ENCODE data around the gene KRT13. TPM values are rescaled to one million over a fixed set of nuclear protein-coding genes. Genes with fewer than 3 reads are reported as not detected.

The KRT13 gene
- total RNA-seq, 4 donors from 2014 or later: 20.7 to 1,501 (median 80.1) TPM

- Histone ChIP-seq H3K27ac (no peak overlapping the region), H3K4me3 (no peak overlapping the region), H3K4me1 (peaks cover 0 to 8% (median 0%) of the 10 kb centered on the region in 3 donors), H3K36me3 (no peaks in the 10 kb centered on the region), H3K27me3 (no peaks in the 10 kb centered on the region), H3K9me3 (no peaks in the 10 kb centered on the region)
- no peak for ATAC-seq
- 27 to 32% methylated on average over 4 to 6 of the region's 8 CpGs for WGBS, 2 donors (ENCODE audit: low coverage in 1 of 2)
- TF ChIP-seq EP300 (IDR thresholded peaks at IDR 0.05) (no peak), POLR2A (IDR thresholded peaks at IDR 0.05) (no peak), POLR2AphosphoS5 (IDR thresholded peaks at IDR 0.05) (no peak), CTCF (IDR thresholded peaks at IDR 0.05) (no peak)
Measured at GRCh38 chr17:41504246-41504977, 1.0 kb downstream of the KRT13 start.

GRCh38 chr17:41503202-41503601 is 2.2 kb downstream of the KRT13 start:
- no peak for ATAC-seq
- WGBS, 2 donors (ENCODE audit: low coverage in 1 of 2): 55% methylated on average over 4 of the region's 9 CpGs; no CpG with 5 or more reads in 1 of the 2 donors
- Histone ChIP-seq H3K36me3 (no peaks in the 10 kb centered on the region), H3K27ac (no peak overlapping the region), H3K27me3 (no peaks in the 10 kb centered on the region), H3K4me3 (no peak overlapping the region), H3K9me3 (no peaks in the 10 kb centered on the region), H3K4me1 (peaks cover 0 to 8% (median 0%) of the 10 kb centered on the region in 3 donors)
- no peak for TF ChIP-seq POLR2A (IDR thresholded peaks at IDR 0.05)
- TF ChIP-seq CTCF (IDR thresholded peaks at IDR 0.05): no peak
- no peak for TF ChIP-seq EP300 (IDR thresholded peaks at IDR 0.05)
- TF ChIP-seq POLR2AphosphoS5 (IDR thresholded peaks at IDR 0.05): no peak

- H3K27ac ChIP-seq: no peak overlapping the region
- H3K27me3 ChIP-seq: peaks cover 6% of the 10 kb centered on the region
- H3K4me1 ChIP-seq: peaks cover 0 to 8% (median 0%) of the 10 kb centered on the region in 3 donors
- H3K36me3 ChIP-seq: no peaks in the 10 kb centered on the region
- TF ChIP-seq EP300 (IDR thresholded peaks at IDR 0.05) (no peak), POLR2AphosphoS5 (IDR thresholded peaks at IDR 0.05) (no peak), POLR2A (IDR thresholded peaks at IDR 0.05) (no peak), CTCF (IDR thresholded peaks at IDR 0.05) (no peak)
- no peak for ATAC-seq
- H3K9me3 ChIP-seq: no peaks in the 10 kb centered on the region
- H3K4me3 ChIP-seq: no peak overlapping the region
- 55 to 74% methylated on average over 7 to 10 of the region's 15 CpGs for WGBS, 2 donors (ENCODE audit: low coverage in 1 of 2)
Measured at GRCh38 chr17:41500131-41500911, 5.1 kb downstream of the KRT13 start.

- H3K27ac ChIP-seq: no peak overlapping the region
- no peak for ATAC-seq
- H3K36me3 ChIP-seq: no peaks in the 10 kb centered on the region
- WGBS, 2 donors (ENCODE audit: low coverage in 1 of 2): 67 to 90% methylated on average over 1 to 5 of the region's 5 CpGs
- no peaks in the 10 kb centered on the region for H3K9me3 ChIP-seq
- H3K4me3 ChIP-seq: no peak overlapping the region
- peaks cover 6% of the 10 kb centered on the region for H3K27me3 ChIP-seq
- no peak for TF ChIP-seq EP300 (IDR thresholded peaks at IDR 0.05)
- no peak for TF ChIP-seq POLR2A (IDR thresholded peaks at IDR 0.05)
- TF ChIP-seq POLR2AphosphoS5 (IDR thresholded peaks at IDR 0.05): no peak
- no peak for TF ChIP-seq CTCF (IDR thresholded peaks at IDR 0.05)
- peaks cover 0 to 8% (median 0%) of the 10 kb centered on the region in 3 donors for H3K4me1 ChIP-seq
Measured at GRCh38 chr17:41499714-41500113, 5.7 kb downstream of the KRT13 start.

Measured in gastroesophageal sphincter (tissue), 4 donors.